ENCODE measurements around the gene ADAMTS14.

GRCh38 chr10:70679498-70679897, 7.2 kb downstream of the ADAMTS14 start:
- TF ChIP-seq MYC (IDR thresholded peaks at IDR 0.05; ENCODE audit: low read depth, low read length), result no peak
- TF ChIP-seq, protein P1, sequence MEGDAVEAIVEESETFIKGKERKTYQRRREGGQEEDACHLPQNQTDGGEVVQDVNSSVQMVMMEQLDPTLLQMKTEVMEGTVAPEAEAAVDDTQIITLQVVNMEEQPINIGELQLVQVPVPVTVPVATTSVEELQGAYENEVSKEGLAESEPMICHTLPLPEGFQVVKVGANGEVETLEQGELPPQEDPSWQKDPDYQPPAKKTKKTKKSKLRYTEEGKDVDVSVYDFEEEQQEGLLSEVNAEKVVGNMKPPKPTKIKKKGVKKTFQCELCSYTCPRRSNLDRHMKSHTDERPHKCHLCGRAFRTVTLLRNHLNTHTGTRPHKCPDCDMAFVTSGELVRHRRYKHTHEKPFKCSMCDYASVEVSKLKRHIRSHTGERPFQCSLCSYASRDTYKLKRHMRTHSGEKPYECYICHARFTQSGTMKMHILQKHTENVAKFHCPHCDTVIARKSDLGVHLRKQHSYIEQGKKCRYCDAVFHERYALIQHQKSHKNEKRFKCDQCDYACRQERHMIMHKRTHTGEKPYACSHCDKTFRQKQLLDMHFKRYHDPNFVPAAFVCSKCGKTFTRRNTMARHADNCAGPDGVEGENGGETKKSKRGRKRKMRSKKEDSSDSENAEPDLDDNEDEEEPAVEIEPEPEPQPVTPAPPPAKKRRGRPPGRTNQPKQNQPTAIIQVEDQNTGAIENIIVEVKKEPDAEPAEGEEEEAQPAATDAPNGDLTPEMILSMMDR (IDR thresholded peaks at IDR 0.05; ENCODE audit: low read depth, low read length), result no peak

All from NB4 (cell line).